H1 (cell line): Measurements from ENCODE around the gene DNAH1. TPM values are rescaled to one million over a fixed set of nuclear protein-coding genes. Genes with fewer than 3 reads are reported as not detected.

ENCODE experiments used
- CTCF ChIA-PET: fragments of 300-600 bp; sonication (Branson Sonifier 250); formaldehyde crosslinking; loops from one replicate; lab custom pipeline; 2021; ENCODE audit not compliant: partially characterized antibody; lab: Charles Lee
- POLR2A ChIA-PET: fragments of 300-600 bp; sonication (Branson Sonifier 250); formaldehyde crosslinking; loops from one replicate; lab custom pipeline; 2021; ENCODE audit warnings: inconsistent platforms; ENCODE audit not compliant: partially characterized antibody; lab: Charles Lee
- DNase-seq, 2 experiments: peaks; one replicate each; pipeline versions ENCODE4 v3.0.0 to v3.0.0-alpha.2; 2010 to 2022; ENCODE audit warnings: low spot score in 2 of 2, low read depth in 1 of 2, mixed read lengths in 1 of 2
- FAIRE-seq: peaks from 2 replicates; lab custom pipeline; 2011; peaks lifted over from hg19 to GRCh38; lab: Jason Lieb, UNC
- H2AFZ ChIP-seq: 2 replicates; pipeline ENCODE4 v1.8.1; 2012; ENCODE audit warnings: low read length, inconsistent platforms
- H2AK5ac ChIP-seq: 2 replicates; pipeline ENCODE4 v1.6.1; 2013; ENCODE audit warnings: low read depth, low read length
- H2BK120ac ChIP-seq: replicated peaks from 2 replicates; pipeline ENCODE3; 2013; ENCODE audit warnings: low read depth, low read length, inconsistent platforms
- H2BK12ac ChIP-seq: 2 replicates; pipeline ENCODE4 v1.6.1; 2013; ENCODE audit warnings: low read depth, low read length
- H2BK15ac ChIP-seq: 2 replicates; pipeline ENCODE4 v1.6.1; 2013; ENCODE audit warnings: low read length
- H2BK20ac ChIP-seq: 2 replicates; pipeline ENCODE4 v1.6.1; 2013; ENCODE audit warnings: low read length
- H2BK5ac ChIP-seq: 2 replicates; pipeline ENCODE4 v1.6.1; 2013; ENCODE audit warnings: low read depth, low read length
- H3K14ac ChIP-seq: 2 replicates; pipeline ENCODE4 v1.6.1; 2013; ENCODE audit warnings: inconsistent platforms; ENCODE audit not compliant: insufficient read length
- H3K18ac ChIP-seq: 2 replicates; pipeline ENCODE4 v1.6.1; 2013; ENCODE audit warnings: low read length; ENCODE audit errors: extremely low read depth
- H3K23ac ChIP-seq: 2 replicates; pipeline ENCODE4 v1.6.1; 2013; ENCODE audit warnings: inconsistent platforms; ENCODE audit not compliant: insufficient read length
- H3K23me2 ChIP-seq: 2 replicates; pipeline ENCODE4 v1.6.1; 2013; ENCODE audit warnings: low read depth, low read length
- H3K27ac ChIP-seq: 2 replicates; pipeline ENCODE4 v1.6.1; 2011; ENCODE audit warnings: low read depth, low read length, inconsistent platforms
- H3K27me3 ChIP-seq, 4 experiments: replicated peaks in 1 of 4; 1 replicate in 1 of 4; 2 replicates in 3 of 4; pipeline versions ENCODE4 v1.6.1 to v1.8.1; 2011 to 2013; ENCODE audit warnings: low read length in 3 of 4, mild to moderate bottlenecking in 3 of 4, inconsistent platforms in 2 of 4, mixed read lengths in 2 of 4, moderate library complexity in 1 of 4; ENCODE audit not compliant: control insufficient read depth in 3 of 4, insufficient read depth in 3 of 4; ENCODE audit errors: extremely low read depth in 1 of 4
- H3K36me3 ChIP-seq, 4 experiments: 2 replicates each; pipeline versions ENCODE4 v1.6.1 to v1.8.1; 2011 to 2013; ENCODE audit warnings: mild to moderate bottlenecking in 4 of 4, low read length in 3 of 4, moderate library complexity in 2 of 4, control low read depth in 1 of 4, inconsistent platforms in 1 of 4; ENCODE audit not compliant: insufficient read depth in 4 of 4, control insufficient read depth in 2 of 4
- H3K4ac ChIP-seq: replicated peaks from 2 replicates; pipeline ENCODE3; 2013; ENCODE audit warnings: low read length, low read depth, mixed read lengths, inconsistent platforms; ENCODE audit not compliant: insufficient read length
- H3K4me1 ChIP-seq, 4 experiments: replicated peaks in 1 of 4; 1 replicate in 1 of 4; 2 replicates in 3 of 4; pipeline versions ENCODE4 v1.6.1 to v1.8.1; 2011 to 2013; ENCODE audit warnings: low read length in 3 of 4, inconsistent platforms in 2 of 4, mixed read lengths in 1 of 4; ENCODE audit not compliant: insufficient read depth in 4 of 4, control insufficient read depth in 3 of 4
- H3K4me2 ChIP-seq, 2 experiments: 2 replicates each; pipeline versions ENCODE4 v1.6.1 to v1.8.1; 2011 to 2013; ENCODE audit warnings: low read depth in 2 of 2, low read length in 2 of 2, control low read depth in 1 of 2, inconsistent platforms in 1 of 2, mild to moderate bottlenecking in 1 of 2; ENCODE audit not compliant: insufficient read depth in 1 of 2
- H3K4me3 ChIP-seq, 4 experiments: fragments of 200-600, 300-600 bp in 1 of 4; sonication (generic), shearing (Covaris generic), sonication (Bioruptor Twin) in 1 of 4; 2 replicates each; pipeline versions ENCODE4 v1.5.1 to v1.8.1; 2011 to 2016; ENCODE audit warnings: low read length in 4 of 4, low read depth in 3 of 4, control low read depth in 2 of 4, inconsistent platforms in 2 of 4, mild to moderate bottlenecking in 2 of 4, mixed read lengths in 1 of 4, moderate library complexity in 1 of 4; ENCODE audit not compliant: insufficient read depth in 2 of 4; ENCODE audit errors: extremely low read depth in 1 of 4
- H3K56ac ChIP-seq: replicated peaks from 2 replicates; pipeline ENCODE3; 2013; ENCODE audit warnings: low read depth, mild to moderate bottlenecking, mixed read lengths, low read length, inconsistent platforms; ENCODE audit not compliant: insufficient read length
- H3K79me1 ChIP-seq: 2 replicates; pipeline ENCODE4 v1.6.1; 2013; ENCODE audit warnings: low read depth, low read length, control low read depth
- H3K79me2 ChIP-seq, 2 experiments: 2 replicates each; pipeline versions ENCODE4 v1.6.1 to v1.8.1; 2012 to 2013; ENCODE audit warnings: low read length in 2 of 2, mild to moderate bottlenecking in 2 of 2, inconsistent platforms in 1 of 2; ENCODE audit not compliant: insufficient read depth in 2 of 2, control insufficient read depth in 1 of 2
- H3K9ac ChIP-seq, 4 experiments: replicated peaks in 1 of 4; 1 replicate in 1 of 4; 2 replicates in 3 of 4; pipeline versions ENCODE4 v1.6.1 to v1.8.1; 2011 to 2013; ENCODE audit warnings: low read depth in 3 of 4, low read length in 3 of 4, control low read depth in 2 of 4, mild to moderate bottlenecking in 2 of 4, moderate library complexity in 2 of 4, inconsistent platforms in 1 of 4; ENCODE audit errors: extremely low read depth in 1 of 4
- H3K9me3 ChIP-seq, 2 experiments: 2 replicates each; pipeline versions ENCODE4 v1.6.1 to v1.8.1; 2012 to 2013; ENCODE audit warnings: mild to moderate bottlenecking in 2 of 2, moderate library complexity in 2 of 2, control low read depth in 1 of 2, inconsistent platforms in 1 of 2, low read depth in 1 of 2, low read length in 1 of 2, mixed read lengths in 1 of 2; ENCODE audit not compliant: insufficient read depth in 2 of 2
- H4K20me1 ChIP-seq, 2 experiments: replicated peaks in 1 of 2; 2 replicates each; pipeline versions ENCODE3 to v1.8.1; 2011 to 2013; ENCODE audit warnings: inconsistent platforms in 2 of 2, low read length in 2 of 2, mild to moderate bottlenecking in 1 of 2; ENCODE audit not compliant: insufficient read depth in 2 of 2, control insufficient read depth in 1 of 2
- H4K5ac ChIP-seq: 2 replicates; pipeline ENCODE4 v1.6.1; 2013; ENCODE audit warnings: low read length, low read depth, mixed read lengths, inconsistent platforms; ENCODE audit not compliant: insufficient read length
- H4K8ac ChIP-seq: 2 replicates; pipeline ENCODE4 v1.8.0; 2013; ENCODE audit warnings: mild to moderate bottlenecking, moderate library complexity, low read length, inconsistent platforms; ENCODE audit not compliant: insufficient read depth; ENCODE audit errors: extremely low read depth
- H4K91ac ChIP-seq: replicated peaks from 2 replicates; pipeline ENCODE3; 2013; ENCODE audit warnings: low read length, mixed read lengths, inconsistent platforms; ENCODE audit not compliant: insufficient read length
- BACH1 ChIP-seq: IDR thresholded peaks from 2 replicates; pipeline ENCODE4 v1.6.1; 2012; ENCODE audit warnings: low read length, improper control_type of control experiment
- CREB1 ChIP-seq: IDR thresholded peaks from 2 replicates; pipeline ENCODE4 v1.6.1; 2012; ENCODE audit warnings: inconsistent platforms
- GABPA ChIP-seq: IDR thresholded peaks from 2 replicates; pipeline ENCODE4 v1.6.1; 2011; ENCODE audit warnings: mild to moderate bottlenecking, low read length, moderate library complexity, borderline replicate concordance; ENCODE audit not compliant: insufficient read depth
- NRF1 ChIP-seq: IDR thresholded peaks from 2 replicates; pipeline ENCODE4 v1.6.1; 2011; ENCODE audit warnings: mild to moderate bottlenecking, low read depth, low read length, improper control_type of control experiment
- RAD21 ChIP-seq, 2 experiments: IDR thresholded peaks in 1 of 2; conservative IDR thresholded peaks in 1 of 2; 2 replicates each; pipeline ENCODE4 v1.6.1; 2011; ENCODE audit warnings: low read depth in 2 of 2, low read length in 2 of 2, improper control_type of control experiment in 1 of 2, inconsistent platforms in 1 of 2, mild to moderate bottlenecking in 1 of 2, moderate library complexity in 1 of 2
- RFX5 ChIP-seq: IDR thresholded peaks from 2 replicates; pipeline ENCODE4 v1.6.1; 2011; ENCODE audit warnings: low read depth, low read length, improper control_type of control experiment, borderline replicate concordance
- RNF2 ChIP-seq: fragments of 200-900, 300-1000 bp; sonication (generic); IDR thresholded peaks from 2 replicates; pipeline ENCODE4 v1.7.1; 2016; ENCODE audit warnings: borderline replicate concordance, low read depth, mild to moderate bottlenecking, antibody characterized with exemption, low read length; ENCODE audit not compliant: poor library complexity, severe bottlenecking; ENCODE audit errors: missing control alignments
- SIX5 ChIP-seq: IDR thresholded peaks from 2 replicates; pipeline ENCODE4 v1.6.1; 2011; ENCODE audit warnings: mild to moderate bottlenecking, low read depth, low read length
- WGBS, 2 experiments: shearing (Covaris generic) in 1 of 2; methylation state at CpG; one replicate each; pipeline versions ENCODE4 v1.1.6 to v1.1.7; 2013 to 2015; ENCODE audit warnings: low lambda C conversion rate in 2 of 2, mixed read lengths in 2 of 2, inconsistent platforms in 1 of 2, low coverage in 1 of 2, missing lambda C conversion rate in 1 of 2; ENCODE audit not compliant: insufficient replicate concordance in 2 of 2, insufficient coverage in 1 of 2, insufficient read length in 1 of 2; ENCODE audit errors: extremely low coverage in 1 of 2, missing lambda C conversion rate in 1 of 2; 5-methylcytosine and 5-hydroxymethylcytosine counted together
- polyA plus RNA-seq, 7 experiments: library from polyadenylated mRNA; depleted of rRNA in 3 of 7; stranded (reverse) in 5 of 7; unstranded in 2 of 7; fragments of >200 nt in 5 of 7; fragments of 200-250 nt in 2 of 7; gene quantifications; 1 replicate in 5 of 7; 2 replicates in 1 of 7; 4 replicates in 1 of 7; pipeline versions ENCODE4 v1.2.1 to v1.2.3, GENCODE V29; 2011 to 2013; ENCODE audit warnings: missing spikeins in 2 of 7, mixed read lengths in 2 of 7
- total RNA-seq: library from RNA; stranded (reverse); fragmentation: NEBNext Ultra II Directional; extraction: Animal tissue kit (Norgen Biotek cat#: 25700); gene quantifications from 2 replicates; pipeline ENCODE4 v1.2.1, GENCODE V29; 2021

The DNAH1 gene
- total and polyA plus RNA-seq, 2 of the 8 experiments (the other 6 are each of a cell fraction or from before 2014, with no cell fraction given), result 1.0 to 1.5 TPM

DNA sequence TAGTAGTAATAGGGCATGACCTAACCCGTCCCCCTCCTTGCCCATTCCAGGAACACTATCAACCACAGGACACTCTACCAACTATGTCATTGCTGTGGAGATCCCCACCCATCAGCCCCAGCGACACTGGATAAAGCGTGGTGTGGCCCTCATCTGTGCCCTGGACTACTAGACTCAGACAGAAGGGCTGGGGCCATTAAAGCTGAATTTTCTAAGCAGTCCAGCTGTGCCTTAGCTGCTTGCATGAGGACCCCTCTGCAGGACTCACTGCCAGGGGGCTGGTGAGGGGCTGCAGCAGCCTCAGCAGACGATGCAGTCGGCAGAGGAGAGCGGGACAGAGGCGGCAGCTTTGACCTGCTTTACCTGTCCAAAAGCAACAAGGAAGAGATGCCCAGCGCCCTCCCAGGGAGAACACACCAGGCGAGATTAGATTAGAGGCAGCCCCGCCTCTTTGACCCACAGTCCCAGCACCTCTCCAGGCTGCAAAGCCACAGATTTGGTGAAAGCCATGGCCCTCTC lies 84.2 kb downstream of the DNAH1 start:
- H3K79me2 ChIP-seq, result no peaks in the 10 kb centered on the region
- H3K14ac ChIP-seq, result no peak overlapping the region
- H4K20me1 ChIP-seq, result peaks cover 3 to 14% of the 10 kb centered on the region in 2 experiments
- no peaks in the 10 kb centered on the region for H3K79me1 ChIP-seq
- H2AK5ac ChIP-seq, result no peak overlapping the region
- H3K4me2 ChIP-seq, result no peak overlapping the region
- 91% methylated on average over 10 of the region's 10 CpGs; no CpG with 5 or more reads in 1 of the 2 experiments for whole genome bisulfite sequencing, 2 experiments
- H3K9me3 ChIP-seq, result no peaks in the 10 kb centered on the region
- H2BK12ac ChIP-seq, result no peak overlapping the region
- no peak overlapping the region for H2BK120ac ChIP-seq
- H3K4ac ChIP-seq, result no peak overlapping the region
- no peak overlapping the region for H3K9ac ChIP-seq
- H3K56ac ChIP-seq, result no peak overlapping the region
- no peak overlapping the region for H3K4me3 ChIP-seq
- no peaks in the 10 kb centered on the region for H3K23me2 ChIP-seq
- no peak for DNase-seq
- peaks cover 18 to 36% (median 31%) of the 10 kb centered on the region in 4 experiments for H3K36me3 ChIP-seq
- no peak overlapping the region for H2BK20ac ChIP-seq
- H2BK15ac ChIP-seq, result no peak overlapping the region
- no peaks in the 10 kb centered on the region for H3K4me1 ChIP-seq
- no peak for FAIRE-seq
- POLR2A ChIA-PET, result interaction anchor here (1.0 to 4.3 kb wide), 6 partner anchors 8 to 113 kb away, joined by 3 to 26 read pairs (median 3); partner anchors contain the start of gene GLYCTK
- H3K27ac ChIP-seq, result no peak overlapping the region
- no peak overlapping the region for H4K91ac ChIP-seq
- no peak overlapping the region for H2AFZ ChIP-seq
- CTCF ChIA-PET, result interaction anchor here (0.9 to 11.1 kb wide), 4 partner anchors 12 to 109 kb away, joined by 3 to 150 read pairs (median 4); no protein-coding TSS in a partner anchor
- TF ChIP-seq RAD21 (IDR thresholded peaks at IDR 0.05 in 1 of 2, conservative IDR thresholded peaks at IDR 0.05 in 1 of 2; ENCODE audit: low read depth in 2 of 2, low read length in 2 of 2), result no peak
- TF ChIP-seq BACH1, result no peak
- TF ChIP-seq NRF1, result no peak
- no peak for TF ChIP-seq SIX5
- no peak for TF ChIP-seq CREB1
- no peak for TF ChIP-seq RFX5
- no peak for TF ChIP-seq RNF2
- no peak for TF ChIP-seq GABPA
- no peak overlapping the region for H4K5ac ChIP-seq
- no peak overlapping the region for H3K18ac ChIP-seq
- H3K27me3 ChIP-seq, result no peaks in the 10 kb centered on the region
- no peak overlapping the region for H3K23ac ChIP-seq
- H4K8ac ChIP-seq, result peak overlapping the region; percentile 76
- no peak overlapping the region for H2BK5ac ChIP-seq
